Forelimb muscle (tissue), 1 donor: ENCODE data around the gene ACSF3. TPM values are rescaled to one million over a fixed set of nuclear protein-coding genes. Genes with fewer than 3 reads are reported as not detected.
A peak's percentile ranks its signal among the peaks of the same experiment; 100 is the strongest.

Source experiments
- DNase-seq: peaks from one replicate; pipeline ENCODE4 v3.0.0-alpha.2; 2013; ENCODE audit warnings: low read depth
- polyA plus RNA-seq: library from polyadenylated mRNA; unstranded; fragments of 120-200 nt; gene quantifications from one replicate; pipeline ENCODE4 v1.2.1, GENCODE V29; 2013; ENCODE audit not compliant: insufficient read length

Gene ACSF3
- polyA plus RNA-seq, 1 donor: 15.1 TPM

DNA sequence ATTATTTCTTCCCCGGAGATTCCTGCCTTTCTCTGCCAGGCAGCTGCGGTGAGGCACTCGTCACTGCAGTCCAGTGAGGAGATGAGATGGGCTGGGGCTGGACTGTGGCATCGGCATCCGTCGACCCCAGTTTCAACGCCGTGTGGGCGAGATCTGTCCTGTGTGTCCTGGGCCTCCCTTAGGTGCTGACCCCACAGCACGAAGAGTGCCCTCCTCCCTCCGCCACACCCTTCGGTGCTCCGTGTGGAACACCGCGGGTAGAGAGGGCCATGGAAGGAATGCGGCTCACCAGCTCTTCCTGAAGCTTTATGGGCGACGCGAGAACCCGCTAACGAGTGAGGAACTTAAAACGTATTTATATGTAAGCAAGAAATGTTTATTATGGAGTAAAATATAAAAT is 17.6 kb downstream of the ACSF3 start:
- no peak for DNase-seq

DNA sequence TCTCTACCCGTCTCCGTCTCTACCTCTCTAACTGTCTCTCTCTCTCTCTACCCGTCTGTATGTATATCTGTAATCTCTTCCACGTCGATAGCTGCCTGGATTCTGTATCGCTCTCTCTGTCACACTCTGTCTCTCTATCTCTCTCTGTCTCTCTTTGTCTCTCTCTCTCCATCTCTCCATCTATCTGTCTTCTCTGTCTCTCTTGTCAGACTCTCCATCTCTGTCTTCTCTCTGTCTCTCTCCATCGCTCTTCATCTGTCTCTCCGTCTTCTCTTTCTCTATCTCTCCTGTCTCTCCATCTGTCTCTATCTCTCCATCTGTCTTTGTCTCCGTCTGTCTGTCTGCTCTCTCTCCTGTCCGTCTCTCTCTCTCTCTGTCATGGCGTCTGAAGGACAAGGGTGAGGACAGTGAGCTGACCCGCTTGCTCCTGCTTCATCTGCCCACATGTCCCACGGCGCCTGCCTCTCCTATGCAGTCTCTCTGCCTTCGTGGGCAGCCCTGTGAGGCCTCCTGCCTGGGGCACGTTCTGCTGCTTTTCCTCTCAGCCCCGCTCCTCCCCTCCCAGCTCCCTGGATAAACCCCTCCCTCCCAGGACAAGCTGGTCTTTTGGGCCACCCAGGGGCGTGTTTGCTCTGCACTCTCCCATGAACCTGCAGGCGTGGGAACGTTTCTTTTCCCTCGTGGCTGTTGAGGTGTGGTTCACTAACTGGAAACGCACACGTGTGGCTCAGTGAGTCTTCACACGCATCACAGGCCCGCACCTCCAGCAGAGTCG is 18.9 kb downstream of the ACSF3 start:
- DNase-seq: no peak

- DNase-seq: no peak
These were observed 19.5 kb downstream of the ACSF3 start for GRCh38 chr16:89113152-89113547.

DNA sequence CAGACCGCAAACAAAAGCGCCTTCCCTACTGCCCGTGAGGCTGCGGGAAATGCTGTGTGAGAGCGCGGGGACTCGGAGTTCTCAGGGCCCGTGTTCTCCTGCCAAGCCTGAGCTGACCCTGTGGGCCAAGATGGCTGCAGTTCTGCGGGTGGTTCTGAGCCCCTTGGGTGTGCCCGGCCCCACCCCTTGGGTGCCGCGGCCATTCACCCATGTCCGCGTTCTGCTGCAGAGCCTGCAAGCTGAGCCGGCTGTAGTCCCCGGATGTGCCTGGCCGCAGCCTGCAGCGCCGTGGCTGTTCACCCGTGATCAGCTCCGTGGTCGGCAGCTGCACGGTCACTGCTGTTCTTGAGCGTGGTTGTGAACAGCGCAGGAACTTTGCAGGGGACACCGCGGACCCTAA is 20.0 kb downstream of the ACSF3 start:
- no peak for DNase-seq

GRCh38 chr16:89114159-89114981 is 20.7 kb downstream of the ACSF3 start:
- DNase-seq: no peak

GRCh38 chr16:89115216-89115861 is 21.7 kb downstream of the ACSF3 start:
- peak; percentile 31 for DNase-seq

- no peak for DNase-seq
These were observed 22.9 kb downstream of the ACSF3 start for GRCh38 chr16:89116341-89117226.

- no peak for DNase-seq
These were observed 23.7 kb downstream of the ACSF3 start for GRCh38 chr16:89117227-89117974.

GRCh38 chr16:89117975-89118289 is 24.3 kb downstream of the ACSF3 start:
- no peak for DNase-seq

DNA sequence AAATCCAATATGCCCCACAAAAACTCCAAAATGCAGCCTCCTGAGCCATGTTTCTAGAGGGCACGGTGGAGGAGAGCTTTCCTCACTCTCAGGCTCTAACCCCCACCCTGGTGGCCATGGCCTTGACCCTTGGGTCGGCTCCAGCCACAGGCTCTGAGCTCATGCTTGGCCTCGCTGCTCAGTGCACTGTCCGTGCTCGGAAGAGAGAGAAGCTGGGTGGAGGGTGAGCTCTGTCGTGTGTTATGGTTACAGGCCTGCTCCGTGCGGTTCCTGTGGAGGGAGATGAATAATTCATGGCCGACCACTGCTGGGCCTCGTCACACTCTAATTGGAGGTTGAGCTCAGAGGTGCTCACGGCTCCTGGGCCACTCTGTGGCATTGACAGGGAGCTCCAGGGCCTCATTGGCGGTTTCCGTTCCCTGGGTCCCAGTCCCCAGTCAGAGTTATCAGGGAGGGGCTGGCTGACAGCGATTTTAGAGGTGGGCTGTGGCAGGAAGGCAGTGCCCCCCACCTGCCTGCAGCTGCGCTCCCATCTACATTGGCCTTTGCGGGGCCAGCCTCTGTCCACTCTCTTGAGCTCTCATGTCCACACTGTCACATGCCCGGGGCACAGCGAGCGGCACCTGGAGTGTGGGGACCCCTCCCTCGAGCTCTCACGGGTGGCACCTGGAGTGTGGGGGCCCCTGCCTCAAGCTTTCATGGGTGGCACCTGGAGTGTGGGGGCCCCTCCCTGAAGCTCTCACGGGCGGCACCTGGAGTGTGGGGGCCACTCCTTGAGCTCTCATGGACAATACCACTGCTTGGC is 24.9 kb downstream of the ACSF3 start:
- DNase-seq: no peak

DNA sequence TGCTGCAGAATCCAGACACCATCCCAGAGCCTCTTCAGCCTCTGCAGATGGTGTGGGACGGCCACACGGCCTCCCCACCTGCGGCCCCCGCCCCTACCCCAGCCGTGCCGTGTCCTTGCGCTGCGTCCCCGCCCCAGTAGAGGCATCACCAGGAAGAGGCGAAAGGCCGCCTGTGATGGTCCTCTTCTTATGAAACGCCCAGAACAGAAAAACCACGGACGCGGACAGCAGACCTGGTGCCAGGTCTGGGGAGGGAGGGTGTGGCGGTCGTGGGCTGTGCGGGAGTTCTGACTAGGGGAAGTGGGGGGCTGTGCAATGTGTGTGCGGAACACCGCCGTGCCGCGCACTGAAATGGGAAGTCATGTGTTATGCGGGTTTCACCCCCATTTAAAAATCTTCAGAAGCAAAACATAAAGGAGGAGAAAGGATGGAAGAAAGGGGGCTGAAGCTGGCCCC is 25.5 kb downstream of the ACSF3 start:
- DNase-seq: no peak

DNA sequence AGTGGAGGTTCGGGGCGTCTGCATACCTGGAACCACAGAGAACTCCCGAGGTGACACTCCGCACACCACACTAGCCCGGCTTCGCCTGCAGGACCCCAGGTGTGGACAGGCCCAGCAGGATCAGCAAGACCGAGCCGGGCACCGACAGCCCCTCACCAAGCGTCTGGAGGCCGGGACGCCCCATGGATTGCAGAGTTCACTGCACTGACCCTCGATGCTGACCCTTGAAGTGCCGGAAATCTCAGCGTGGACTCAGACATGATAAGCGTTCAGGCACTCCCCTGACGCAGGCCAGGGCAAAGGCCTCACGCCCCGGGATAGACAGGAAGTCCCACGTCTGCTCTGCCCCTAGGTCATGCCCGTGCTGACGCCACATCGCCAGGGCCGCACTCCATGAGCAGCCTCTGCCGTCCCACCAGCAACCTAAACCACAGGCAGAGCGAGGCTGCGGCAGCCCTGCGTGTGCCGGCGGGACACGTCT is 26.0 kb downstream of the ACSF3 start:
- no peak for DNase-seq

DNA sequence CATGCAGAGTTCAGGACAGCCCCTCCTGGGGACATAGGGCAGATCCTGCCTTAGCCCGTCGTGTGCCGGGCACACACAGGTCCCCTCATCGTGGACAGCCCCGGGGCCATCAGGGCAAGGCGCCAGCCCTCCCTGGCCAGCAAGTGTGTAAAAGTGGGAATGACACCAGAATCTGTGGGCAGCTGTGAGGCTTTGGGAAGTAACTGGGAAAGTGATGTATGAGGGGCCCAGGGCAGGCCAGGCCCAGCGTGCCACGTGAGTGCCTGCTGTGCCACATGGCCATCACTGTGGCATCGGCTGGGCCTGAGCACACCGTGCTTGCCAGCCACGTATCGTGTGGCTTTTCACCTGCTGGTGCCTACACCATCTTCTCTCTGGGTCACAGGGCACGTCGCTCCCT is 26.6 kb downstream of the ACSF3 start:
- no peak for DNase-seq

GRCh38 chr16:89120921-89121351 is 27.3 kb downstream of the ACSF3 start:
- DNase-seq: no peak

DNA sequence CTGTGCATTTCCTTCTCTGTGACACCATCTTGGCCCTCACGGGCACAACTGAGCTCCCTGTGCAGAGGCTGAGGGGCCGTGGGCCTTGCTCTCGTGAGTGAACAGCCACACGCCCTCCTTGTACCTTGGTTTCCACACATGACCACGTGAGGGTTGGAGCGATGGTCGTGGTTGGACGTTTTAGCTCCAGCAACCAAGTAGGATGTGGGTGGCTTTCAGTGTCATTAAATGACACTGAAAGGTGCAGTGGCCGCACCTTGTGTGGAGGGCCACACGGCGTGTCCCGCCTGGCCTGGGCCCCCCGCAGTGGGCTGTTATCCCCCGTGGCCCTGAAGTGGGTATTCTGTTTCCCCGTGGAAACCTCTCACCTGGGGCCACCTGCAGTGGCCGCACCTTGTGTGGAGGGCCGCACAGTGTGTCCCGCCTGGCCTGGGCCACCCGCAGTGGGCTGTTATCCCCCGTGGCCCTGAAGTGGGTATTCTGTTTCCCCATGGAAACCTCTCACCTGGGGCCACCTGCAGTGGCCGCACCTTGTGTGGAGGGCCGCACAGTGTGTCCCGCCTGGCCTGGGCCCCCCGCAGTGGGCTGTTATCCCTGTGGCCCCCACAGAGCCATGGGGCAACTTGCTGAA is 28.2 kb downstream of the ACSF3 start:
- DNase-seq: no peak

DNA sequence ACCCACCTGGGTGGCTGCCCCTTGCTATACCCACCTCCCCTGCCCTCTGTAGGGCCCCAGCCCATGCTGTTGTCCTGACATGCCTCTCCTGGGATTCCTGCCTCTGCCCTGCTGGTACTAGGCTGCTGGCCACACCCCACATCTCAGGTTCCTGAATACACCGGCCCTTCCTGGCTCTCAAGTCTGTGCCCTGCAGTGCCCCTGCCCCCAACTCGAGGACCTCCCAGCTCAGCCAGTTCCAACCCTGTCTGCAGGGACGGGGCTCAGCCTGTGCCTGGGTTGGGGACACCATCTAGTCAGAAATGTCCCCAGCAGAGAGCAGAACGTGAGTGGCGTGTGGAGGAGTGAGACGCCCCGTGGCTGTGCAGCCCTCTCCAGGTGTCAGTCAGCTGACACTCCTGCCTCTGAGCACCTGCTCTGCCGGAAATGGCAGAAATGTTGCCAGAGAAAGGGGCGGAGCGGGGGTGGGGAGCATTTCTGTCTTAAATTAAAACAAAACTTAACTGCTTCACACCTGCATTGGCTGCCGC is 28.7 kb downstream of the ACSF3 start:
- DNase-seq: no peak

DNA sequence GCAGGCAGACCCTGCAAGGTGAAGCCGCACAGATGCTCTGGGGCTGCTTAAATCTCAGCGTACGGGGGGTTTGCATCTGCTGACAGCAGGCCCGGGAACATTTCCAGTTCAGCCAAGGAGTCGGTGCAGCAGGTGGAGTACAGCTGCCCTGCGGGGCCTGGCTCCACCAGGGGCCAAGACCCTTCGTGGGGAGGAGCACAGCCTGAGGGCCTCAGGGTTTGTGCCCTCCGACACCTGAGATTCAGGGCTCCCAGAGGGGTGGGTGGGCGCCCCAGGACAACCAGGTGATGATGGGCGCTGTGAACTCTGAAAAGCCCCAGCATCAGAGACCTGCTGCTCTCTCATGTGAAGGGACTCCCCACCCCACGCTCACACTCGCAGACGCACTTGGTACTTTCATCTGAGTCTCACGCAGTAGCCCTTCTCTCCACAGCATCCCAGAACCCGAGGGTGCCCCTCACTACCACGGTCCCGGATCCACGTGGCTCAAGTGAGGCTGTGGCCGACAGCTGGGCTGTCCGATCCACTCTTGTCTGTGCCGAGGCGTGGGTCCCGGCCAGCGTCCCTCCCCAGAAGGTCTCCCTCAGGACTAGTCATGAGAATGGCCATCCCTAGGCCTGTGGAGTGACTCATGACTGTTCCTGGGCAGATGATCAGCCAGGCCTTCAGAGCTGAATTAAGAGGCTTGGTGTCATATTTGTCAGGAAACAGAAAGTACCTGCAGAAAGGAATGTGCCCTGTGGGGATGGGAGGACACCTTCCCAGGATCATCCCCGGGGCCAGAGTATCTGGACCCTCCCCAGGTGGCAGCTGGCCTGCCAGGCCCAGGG is 29.6 kb downstream of the ACSF3 start:
- DNase-seq: no peak

- no peak for DNase-seq
These were observed 30.1 kb downstream of the ACSF3 start for GRCh38 chr16:89123831-89124100.
